ENCODE results near the gene ROM1. TPM values are rescaled to one million over a fixed set of nuclear protein-coding genes. Genes with fewer than 3 reads are reported as not detected.
A peak's percentile ranks its signal among the peaks of the same experiment; 100 is the strongest.

ROM1 gene
- total and polyA plus RNA-seq, 2 donors (not counting 3 experiments of a cell fraction or from before 2014, with no cell fraction given): 5.3 to 8.8 TPM

DNA sequence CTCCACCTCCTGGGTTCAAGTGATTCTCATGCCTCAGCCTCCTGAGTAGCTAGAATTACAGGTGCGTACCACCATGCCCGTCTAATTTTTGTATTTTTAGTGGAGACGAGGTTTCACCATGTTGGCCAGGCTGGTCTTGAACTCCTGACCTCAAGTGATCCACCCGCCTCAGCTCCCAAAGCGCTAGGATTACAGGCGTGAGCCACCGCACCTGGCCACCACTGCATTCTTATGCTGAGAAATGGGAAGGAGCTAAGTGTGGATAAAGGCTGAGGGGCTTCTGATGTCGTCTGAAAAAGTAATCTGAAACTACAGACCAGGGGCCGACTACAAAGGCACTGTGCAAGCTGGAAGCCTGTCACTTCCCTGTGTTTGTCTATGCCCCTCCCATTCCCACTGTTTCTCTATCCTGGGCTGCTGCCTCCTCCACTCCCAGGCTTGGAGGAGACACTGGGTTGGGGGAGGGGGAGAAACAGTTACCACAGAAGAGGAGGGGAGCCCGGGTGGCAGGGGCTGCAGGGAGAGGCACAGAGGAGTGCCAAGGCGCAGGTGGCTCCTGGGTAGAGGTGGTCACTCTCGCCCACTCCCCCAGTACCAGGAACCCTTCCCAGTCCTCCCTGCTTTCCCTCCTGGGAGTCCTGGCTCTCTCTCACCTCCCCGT lies 8.5 kb upstream of the ROM1 start:
- H3K79me2 ChIP-seq (ENCODE audit: control insufficient read depth, insufficient read depth, low read length): peaks cover 17% of the 10 kb centered on the region
- H3K9me3 ChIP-seq (replicated peaks; ENCODE audit: control insufficient read depth, insufficient read depth, low read length): no peaks in the 10 kb centered on the region
- ChIA-PET POLR2A (no interaction called here), CTCF (interaction anchor here (1.9 kb wide), 1 partner anchor 180 kb away, joined by 4 read pairs; no protein-coding TSS in a partner anchor)
- H3K27me3 ChIP-seq (ENCODE audit: control insufficient read depth in 2 of 2, insufficient read depth in 2 of 2, low read length in 2 of 2): no peaks in the 10 kb centered on the region
- peaks cover 0 to 13% of the 10 kb centered on the region in 2 experiments for H3K36me3 ChIP-seq (ENCODE audit: control insufficient read depth in 2 of 2, extremely low read depth in 1 of 2, insufficient read depth in 2 of 2, low read length in 2 of 2)
- H2AFZ ChIP-seq (ENCODE audit: low read depth, low read length): no peak overlapping the region
- TF ChIP-seq POLR2A (IDR thresholded peaks at IDR 0.05; ENCODE audit: low read depth, low read length): peak; percentile 24
- no peak for TF ChIP-seq MYC (IDR thresholded peaks at IDR 0.05; ENCODE audit: low read depth, low read length)
- dilution Hi-C loops (cut with MboI; ENCODE audit: extremely low pct_ligation_motif_present, low sequenced_read_pairs): no loop called here
- intact Hi-C loops (cut with micrococcal nuclease): no loop called here
- H3K4me3 ChIP-seq (replicated peaks in 1 of 3; ENCODE audit: insufficient read depth in 1 of 3, low read depth in 1 of 3, low read length in 3 of 3): no peak overlapping the region
- H3K4me1 ChIP-seq (ENCODE audit: control insufficient read depth, extremely low read depth, insufficient read depth, low read length): peaks cover 12% of the 10 kb centered on the region
- no peak overlapping the region for H3K4me2 ChIP-seq (ENCODE audit: insufficient read depth, low read length)
- no TSS peak for BruUV-seq (replicated peaks)
- DNase-seq (ENCODE audit: low read depth, low spot score) (no peak), FAIRE-seq (peak; percentile 53)
- H3K9ac ChIP-seq (replicated peaks; ENCODE audit: extremely low read depth, insufficient read depth, low read length): no peak overlapping the region
- no peaks in the 10 kb centered on the region for H3K9me1 ChIP-seq (replicated peaks; ENCODE audit: control insufficient read depth, extremely low read depth, insufficient read depth, low read length)
- no peaks in the 10 kb centered on the region for H4K20me1 ChIP-seq (replicated peaks; ENCODE audit: control insufficient read depth, extremely low read depth, insufficient read depth, low read length)
- H3K27ac ChIP-seq (ENCODE audit: insufficient read depth, low read depth, low read length): no peak overlapping the region

DNA sequence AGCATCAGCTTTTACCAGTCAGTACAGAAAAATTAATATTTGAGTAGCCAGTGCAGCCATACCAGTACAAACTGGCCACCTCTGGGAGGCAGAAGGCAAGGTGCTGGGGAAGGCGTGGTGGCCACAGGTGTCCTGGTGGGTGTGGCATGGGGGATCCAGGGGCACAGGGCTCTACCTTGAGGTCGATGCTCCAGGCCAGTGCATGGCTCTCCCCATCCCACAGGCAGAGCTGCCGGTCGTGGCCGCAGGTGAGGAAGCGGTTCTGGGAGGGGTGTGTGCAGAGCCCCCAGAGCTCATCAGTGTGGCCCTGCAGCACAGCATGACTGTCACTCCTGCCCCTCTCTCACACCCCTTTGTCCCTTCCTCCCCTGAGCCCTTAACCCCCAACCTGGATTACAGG lies 7.6 kb upstream of the ROM1 start:
- dilution Hi-C loops (cut with MboI; ENCODE audit: extremely low pct_ligation_motif_present, low sequenced_read_pairs) (no loop called here), intact Hi-C loops (cut with micrococcal nuclease) (no loop called here)
- TF ChIP-seq POLR2A (IDR thresholded peaks at IDR 0.05; ENCODE audit: low read depth, low read length) (no peak), MAX (IDR thresholded peaks at IDR 0.05; ENCODE audit: insufficient read depth, insufficient read length) (no peak), FOS (IDR thresholded peaks at IDR 0.05; ENCODE audit: borderline replicate concordance, insufficient read depth, low read length) (no peak), JUN (IDR thresholded peaks at IDR 0.05; ENCODE audit: borderline replicate concordance, insufficient read depth, insufficient read length, low read depth) (no peak), CTCF (IDR thresholded peaks at IDR 0.05; ENCODE audit: extremely low read depth in 1 of 2, insufficient read depth in 1 of 2, low read depth in 1 of 2, low read length in 2 of 2) (no peak), POLR2AphosphoS5 (IDR thresholded peaks at IDR 0.05; ENCODE audit: insufficient read depth, low read depth, low read length) (no peak), MYC (IDR thresholded peaks at IDR 0.05; ENCODE audit: low read depth, low read length) (no peak)
- no peak for FAIRE-seq
- no peak for DNase-seq (ENCODE audit: low read depth, low spot score)
- Histone ChIP-seq H3K27me3 (ENCODE audit: control insufficient read depth in 2 of 2, insufficient read depth in 2 of 2, low read length in 2 of 2) (no peaks in the 10 kb centered on the region), H2AFZ (ENCODE audit: low read depth, low read length) (no peak overlapping the region), H3K4me1 (ENCODE audit: control insufficient read depth, extremely low read depth, insufficient read depth, low read length) (peaks cover 7% of the 10 kb centered on the region), H3K79me2 (ENCODE audit: control insufficient read depth, insufficient read depth, low read length) (peaks cover 10% of the 10 kb centered on the region), H3K4me3 (replicated peaks in 1 of 3; ENCODE audit: insufficient read depth in 1 of 3, low read depth in 1 of 3, low read length in 3 of 3) (no peak overlapping the region), H3K9me1 (replicated peaks; ENCODE audit: control insufficient read depth, extremely low read depth, insufficient read depth, low read length) (no peaks in the 10 kb centered on the region), H3K36me3 (ENCODE audit: control insufficient read depth in 2 of 2, extremely low read depth in 1 of 2, insufficient read depth in 2 of 2, low read length in 2 of 2) (peaks cover 0 to 13% of the 10 kb centered on the region in 2 experiments), H3K9me3 (replicated peaks; ENCODE audit: control insufficient read depth, insufficient read depth, low read length) (no peaks in the 10 kb centered on the region), H3K27ac (ENCODE audit: insufficient read depth, low read depth, low read length) (no peak overlapping the region), H4K20me1 (replicated peaks; ENCODE audit: control insufficient read depth, extremely low read depth, insufficient read depth, low read length) (no peaks in the 10 kb centered on the region), H3K4me2 (ENCODE audit: insufficient read depth, low read length) (no peak overlapping the region), H3K9ac (replicated peaks; ENCODE audit: extremely low read depth, insufficient read depth, low read length) (no peak overlapping the region)
- BruUV-seq (replicated peaks): no TSS peak
- POLR2A ChIA-PET: no interaction called here
- CTCF ChIA-PET: interaction anchor here (1.9 kb wide), 1 partner anchor 181 kb away, joined by 4 read pairs; no protein-coding TSS in a partner anchor

Measured in endothelial cell of umbilical vein (primary cell).